ENCODE measurements around the gene SERPINE2.

The SERPINE2 gene

GRCh38 chr2:223939438-223939837 is 99.6 kb downstream of the SERPINE2 start:
- DNase-seq = peak; percentile 53

GRCh38 chr2:223937535-223937934 is 101.6 kb downstream of the SERPINE2 start:
- DNase-seq = no peak

- DNase-seq = no peak
Observed at GRCh38 chr2:223936862-223937326, 102.2 kb downstream of the SERPINE2 start.

- DNase-seq = no peak
Observed at GRCh38 chr2:223935459-223936125, 103.5 kb downstream of the SERPINE2 start.

GRCh38 chr2:223934870-223935269 is 104.2 kb downstream of the SERPINE2 start:
- no peak for DNase-seq

- DNase-seq = no peak
Observed at GRCh38 chr2:223932816-223933800, 106.0 kb downstream of the SERPINE2 start.

GRCh38 chr2:223930103-223930976 is 108.7 kb downstream of the SERPINE2 start:
- DNase-seq = peak; percentile 56

- DNase-seq = peak; percentile 37
Observed at GRCh38 chr2:223929571-223930102, 109.4 kb downstream of the SERPINE2 start.

GRCh38 chr2:223928113-223929006 is 110.7 kb downstream of the SERPINE2 start:
- DNase-seq = no peak

- peak; percentile 58 for DNase-seq
Observed at GRCh38 chr2:223925106-223925505, 114.0 kb downstream of the SERPINE2 start.

Data from MV-4-11 (cell line).